ENCODE measurements around the gene GPR87. TPM values are rescaled to one million over a fixed set of nuclear protein-coding genes. Genes with fewer than 3 reads are reported as not detected.

Gene GPR87
- total RNA-seq, 1 experiment from 2014 or later, result not detected

DNA sequence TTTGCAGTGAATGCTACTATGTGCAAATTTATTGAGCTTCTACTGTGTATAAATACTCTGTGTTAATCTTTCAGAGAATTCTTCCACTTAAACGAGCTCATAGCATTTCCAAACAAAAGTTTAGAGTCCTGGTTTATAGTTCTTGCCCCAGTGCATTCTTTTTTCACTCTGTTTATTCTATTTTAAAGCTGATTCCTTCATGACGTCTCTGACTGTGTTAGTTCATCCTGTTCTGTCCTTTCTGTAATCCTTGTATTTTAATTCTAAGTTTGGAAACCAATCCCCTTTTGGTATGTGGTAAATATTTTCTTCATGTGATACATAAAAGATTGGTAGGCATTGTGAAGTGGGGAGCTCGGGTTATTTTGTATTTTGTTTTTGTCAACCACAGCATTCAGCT is 57.0 kb downstream of the GPR87 start:
- Mint-ChIP-seq H3K36me3 (0 out of 2 replicates have a peak, but pooled peaks cover 4% of the 10 kb centered on the region), H3K4me1 (no peaks in the 10 kb centered on the region), H3K27me3 (ENCODE audit: low read depth) (no peaks in the 10 kb centered on the region), H3K4me3 (no peak overlapping the region), H3K27ac (no peak overlapping the region), H3K9me3 (no peaks in the 10 kb centered on the region)
- POLR2A ChIA-PET, result no interaction called here
- CTCF ChIA-PET, result no interaction called here
- ATAC-seq, result no peak
- no peak for TF ChIP-seq CREB1 (CRISPR knock-in tag; IDR thresholded peaks at IDR 0.05)
- TF ChIP-seq RORB (CRISPR knock-in tag; IDR thresholded peaks at IDR 0.05), result no peak
- DNase-seq (ENCODE audit: low spot score), result no peak

DNA sequence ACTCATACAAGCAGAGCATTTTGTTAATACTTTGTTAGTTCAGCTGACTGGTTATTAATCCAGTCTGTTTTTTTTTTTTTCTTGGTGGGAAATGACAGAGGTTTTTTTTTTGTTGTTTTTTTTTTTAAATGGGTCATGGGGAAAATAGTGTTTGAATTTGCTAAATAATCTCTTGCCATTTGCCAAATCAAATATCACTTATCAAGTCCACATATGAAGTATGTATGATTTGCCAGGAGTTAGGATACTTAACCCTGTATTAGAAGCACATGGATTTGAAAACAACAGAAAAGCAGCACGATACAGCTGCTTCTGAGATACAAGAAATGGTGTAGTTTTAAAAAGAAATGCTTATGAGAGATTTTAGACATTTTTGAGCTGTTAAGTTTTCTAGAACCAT is 59.9 kb downstream of the GPR87 start:
- Mint-ChIP-seq H3K36me3 (0 out of 2 replicates have a peak, but pooled peaks cover 4% of the 10 kb centered on the region), H3K27ac (no peak overlapping the region), H3K27me3 (ENCODE audit: low read depth) (no peaks in the 10 kb centered on the region), H3K9me3 (no peaks in the 10 kb centered on the region), H3K4me1 (no peaks in the 10 kb centered on the region), H3K4me3 (no peak overlapping the region)
- DNase-seq (ENCODE audit: low spot score), result no peak
- ATAC-seq, result no peak
- ChIA-PET POLR2A (no interaction called here), CTCF (no interaction called here)
- no peak for TF ChIP-seq E2F5 (CRISPR knock-in tag; IDR thresholded peaks at IDR 0.05)
- TF ChIP-seq, protein P1, sequence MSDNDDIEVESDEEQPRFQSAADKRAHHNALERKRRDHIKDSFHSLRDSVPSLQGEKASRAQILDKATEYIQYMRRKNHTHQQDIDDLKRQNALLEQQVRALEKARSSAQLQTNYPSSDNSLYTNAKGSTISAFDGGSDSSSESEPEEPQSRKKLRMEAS (CRISPR knock-in tag; IDR thresholded peaks at IDR 0.05), result no peak
- no peak for TF ChIP-seq ATF1 (CRISPR knock-in tag; IDR thresholded peaks at IDR 0.05)
- no peak for TF ChIP-seq CTCF (IDR thresholded peaks at IDR 0.05)
- no peak for TF ChIP-seq ZNF425 (CRISPR knock-in tag; conservative IDR thresholded peaks at IDR 0.05)
- no peak for TF ChIP-seq IRF1 (CRISPR knock-in tag; IDR thresholded peaks at IDR 0.05)
- TF ChIP-seq, protein P2, sequence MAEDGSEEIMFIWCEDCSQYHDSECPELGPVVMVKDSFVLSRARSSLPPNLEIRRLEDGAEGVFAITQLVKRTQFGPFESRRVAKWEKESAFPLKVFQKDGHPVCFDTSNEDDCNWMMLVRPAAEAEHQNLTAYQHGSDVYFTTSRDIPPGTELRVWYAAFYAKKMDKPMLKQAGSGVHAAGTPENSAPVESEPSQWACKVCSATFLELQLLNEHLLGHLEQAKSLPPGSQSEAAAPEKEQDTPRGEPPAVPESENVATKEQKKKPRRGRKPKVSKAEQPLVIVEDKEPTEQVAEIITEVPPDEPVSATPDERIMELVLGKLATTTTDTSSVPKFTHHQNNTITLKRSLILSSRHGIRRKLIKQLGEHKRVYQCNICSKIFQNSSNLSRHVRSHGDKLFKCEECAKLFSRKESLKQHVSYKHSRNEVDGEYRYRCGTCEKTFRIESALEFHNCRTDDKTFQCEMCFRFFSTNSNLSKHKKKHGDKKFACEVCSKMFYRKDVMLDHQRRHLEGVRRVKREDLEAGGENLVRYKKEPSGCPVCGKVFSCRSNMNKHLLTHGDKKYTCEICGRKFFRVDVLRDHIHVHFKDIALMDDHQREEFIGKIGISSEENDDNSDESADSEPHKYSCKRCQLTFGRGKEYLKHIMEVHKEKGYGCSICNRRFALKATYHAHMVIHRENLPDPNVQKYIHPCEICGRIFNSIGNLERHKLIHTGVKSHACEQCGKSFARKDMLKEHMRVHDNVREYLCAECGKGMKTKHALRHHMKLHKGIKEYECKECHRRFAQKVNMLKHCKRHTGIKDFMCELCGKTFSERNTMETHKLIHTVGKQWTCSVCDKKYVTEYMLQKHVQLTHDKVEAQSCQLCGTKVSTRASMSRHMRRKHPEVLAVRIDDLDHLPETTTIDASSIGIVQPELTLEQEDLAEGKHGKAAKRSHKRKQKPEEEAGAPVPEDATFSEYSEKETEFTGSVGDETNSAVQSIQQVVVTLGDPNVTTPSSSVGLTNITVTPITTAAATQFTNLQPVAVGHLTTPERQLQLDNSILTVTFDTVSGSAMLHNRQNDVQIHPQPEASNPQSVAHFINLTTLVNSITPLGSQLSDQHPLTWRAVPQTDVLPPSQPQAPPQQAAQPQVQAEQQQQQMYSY (CRISPR knock-in tag; IDR thresholded peaks at IDR 0.05), result no peak
- TF ChIP-seq SMAD4 (CRISPR knock-in tag; IDR thresholded peaks at IDR 0.05), result no peak
- TF ChIP-seq, protein P3, sequence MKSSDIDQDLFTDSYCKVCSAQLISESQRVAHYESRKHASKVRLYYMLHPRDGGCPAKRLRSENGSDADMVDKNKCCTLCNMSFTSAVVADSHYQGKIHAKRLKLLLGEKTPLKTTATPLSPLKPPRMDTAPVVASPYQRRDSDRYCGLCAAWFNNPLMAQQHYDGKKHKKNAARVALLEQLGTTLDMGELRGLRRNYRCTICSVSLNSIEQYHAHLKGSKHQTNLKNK (CRISPR knock-in tag; IDR thresholded peaks at IDR 0.05), result no peak
- TF ChIP-seq ATF3 (CRISPR knock-in tag; conservative IDR thresholded peaks at IDR 0.05), result no peak
- TF ChIP-seq ELF4 (CRISPR knock-in tag; IDR thresholded peaks at IDR 0.05; ENCODE audit: low read depth), result no peak
- no peak for TF ChIP-seq E2F4 (CRISPR knock-in tag; IDR thresholded peaks at IDR 0.05; ENCODE audit: borderline replicate concordance, low read depth)
- TF ChIP-seq HMGA2 (CRISPR knock-in tag; IDR thresholded peaks at IDR 0.05), result no peak
- TF ChIP-seq ZNF396 (CRISPR knock-in tag; IDR thresholded peaks at IDR 0.05; ENCODE audit: borderline replicate concordance), result no peak
- no peak for TF ChIP-seq CBFB (CRISPR knock-in tag; IDR thresholded peaks at IDR 0.05; ENCODE audit: low read depth)
